Measurements from ENCODE around the gene GMPR.

The GMPR gene

GRCh38 chr6:16294371-16294770, 56.0 kb downstream of the GMPR start:
- in situ Hi-C loops (cut with HindIII; ENCODE audit: low sequenced_read_pairs) = loop anchor here (10.0 kb wide), 1 partner anchor 60 kb away; no protein-coding TSS in a partner anchor

- in situ Hi-C loops (cut with HindIII; ENCODE audit: low sequenced_read_pairs) = loop anchor here (10.0 kb wide), 1 partner anchor 60 kb away; no protein-coding TSS in a partner anchor
Observed at GRCh38 chr6:16295060-16295459, 56.7 kb downstream of the GMPR start.

DNA sequence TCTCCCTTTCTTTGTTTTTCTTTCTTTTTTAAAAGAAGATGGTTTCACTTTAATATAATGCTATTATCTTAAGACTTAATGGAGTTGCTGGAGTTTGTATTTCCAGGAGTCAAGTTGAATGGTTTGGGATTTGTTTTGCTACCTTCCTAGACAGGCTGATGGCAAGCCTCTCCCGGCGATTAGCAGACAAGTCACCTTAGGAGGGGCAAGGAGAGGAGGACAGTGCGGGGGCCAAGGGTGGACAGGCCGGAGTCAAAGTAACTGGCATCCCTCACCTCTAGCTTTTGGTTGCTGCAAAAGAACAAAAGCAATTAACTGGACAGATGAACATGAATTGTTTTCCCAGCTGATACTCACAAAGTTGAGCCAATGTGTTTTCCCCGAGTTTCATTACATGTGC, 57.1 kb downstream of the GMPR start:
- in situ Hi-C loops (cut with HindIII; ENCODE audit: low sequenced_read_pairs) = loop anchor here (10.0 kb wide), 1 partner anchor 59 kb away; no protein-coding TSS in a partner anchor

DNA sequence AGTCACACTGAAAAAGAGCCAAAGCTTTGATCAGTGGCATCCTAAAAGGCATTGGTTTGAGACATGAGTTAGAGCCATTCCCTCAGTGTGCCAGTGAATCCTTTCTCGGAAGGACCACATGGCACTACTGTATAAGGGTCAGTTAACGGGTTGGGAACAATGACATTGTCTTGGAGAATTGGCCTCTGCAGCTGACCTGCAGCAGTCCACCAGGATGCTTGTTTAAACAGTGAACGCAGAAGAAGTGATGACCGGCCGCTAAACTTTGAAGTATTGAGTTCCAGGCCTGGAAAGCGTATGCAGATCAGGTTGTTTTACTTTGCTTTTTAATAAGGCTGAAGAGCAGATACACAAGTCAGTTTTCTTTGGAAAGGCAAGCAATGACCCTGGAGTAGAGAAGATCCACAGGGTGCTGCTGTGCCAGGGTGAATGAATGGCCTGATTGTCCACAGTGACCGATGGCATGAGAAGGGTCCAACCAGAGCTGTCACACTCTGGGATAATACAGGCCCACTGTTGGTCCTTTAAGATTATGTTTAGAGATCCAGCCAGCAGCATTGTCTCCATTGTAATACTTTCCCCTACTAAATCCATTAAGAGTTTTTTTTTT, 57.8 kb downstream of the GMPR start:
- in situ Hi-C loops (cut with HindIII; ENCODE audit: low sequenced_read_pairs) = loop anchor here (10.0 kb wide), 1 partner anchor 59 kb away; no protein-coding TSS in a partner anchor

DNA sequence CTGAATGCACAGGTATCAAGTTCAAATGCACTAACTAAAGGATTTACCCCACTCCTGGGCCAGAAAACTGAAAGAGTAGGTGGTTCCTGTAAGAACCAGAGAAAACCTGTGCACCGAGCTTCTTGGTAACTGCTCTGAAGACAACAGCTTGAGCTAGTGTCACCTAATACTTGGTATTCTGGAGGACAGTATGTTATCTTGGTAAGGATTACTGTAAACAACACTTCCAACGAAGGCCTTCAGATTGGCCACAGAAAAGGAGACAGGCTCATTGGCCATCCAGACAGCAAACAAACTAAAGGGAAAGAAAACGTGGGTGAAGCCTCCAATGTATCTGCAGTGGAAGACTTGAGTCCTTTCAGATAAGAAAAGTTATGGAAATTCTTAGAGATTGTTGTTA, 61.5 kb downstream of the GMPR start:
- in situ Hi-C loops (cut with HindIII; ENCODE audit: low sequenced_read_pairs) = loop anchor here (10.0 kb wide), 1 partner anchor 55 kb away; no protein-coding TSS in a partner anchor

DNA sequence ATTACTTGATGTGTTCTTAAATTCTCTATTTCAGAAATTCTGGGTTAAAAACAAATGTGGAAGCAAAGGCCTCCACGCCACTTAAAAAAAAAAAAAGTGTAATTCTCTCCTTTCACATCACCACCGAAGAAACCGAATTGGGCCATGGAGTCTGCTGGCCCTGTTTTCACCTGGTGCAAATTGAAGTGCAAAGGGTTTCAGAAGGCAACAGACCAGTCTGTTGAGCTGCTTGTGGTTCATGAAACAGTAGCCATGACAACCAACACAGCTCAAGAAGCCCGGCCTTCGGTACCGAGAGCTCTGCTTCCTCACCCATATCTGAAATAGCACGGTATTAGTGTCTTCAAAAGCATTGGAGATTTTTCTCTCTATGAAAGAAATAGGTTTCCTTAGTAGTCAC, 63.1 kb downstream of the GMPR start:
- in situ Hi-C loops (cut with HindIII; ENCODE audit: low sequenced_read_pairs) = no loop called here

- in situ Hi-C loops (cut with HindIII; ENCODE audit: low sequenced_read_pairs) = no loop called here
Observed at GRCh38 chr6:16302721-16303552, 64.5 kb downstream of the GMPR start.

DNA sequence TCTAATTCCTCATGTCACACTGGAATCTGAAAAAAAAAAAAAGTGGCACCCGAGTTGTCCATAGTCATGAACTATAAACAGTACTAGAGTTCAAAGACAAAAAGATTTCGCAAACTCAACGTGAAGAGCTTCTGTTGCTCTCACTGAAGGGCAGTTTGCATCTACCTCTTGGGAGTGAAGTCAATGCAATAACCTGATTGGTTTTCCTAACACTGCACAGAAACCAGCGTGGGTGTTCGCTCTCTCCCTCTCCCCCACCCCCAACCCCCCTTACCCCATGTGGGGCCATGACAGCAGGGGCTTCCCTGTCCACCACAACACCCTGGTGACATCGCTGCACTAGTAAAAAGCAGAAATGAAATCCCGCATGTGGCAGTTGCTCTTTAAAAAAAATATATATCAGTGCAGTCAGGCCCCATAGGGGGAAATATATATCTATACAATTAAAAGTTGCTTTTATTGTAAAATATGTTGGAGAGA, 66.9 kb downstream of the GMPR start:
- in situ Hi-C loops (cut with HindIII; ENCODE audit: low sequenced_read_pairs) = no loop called here

DNA sequence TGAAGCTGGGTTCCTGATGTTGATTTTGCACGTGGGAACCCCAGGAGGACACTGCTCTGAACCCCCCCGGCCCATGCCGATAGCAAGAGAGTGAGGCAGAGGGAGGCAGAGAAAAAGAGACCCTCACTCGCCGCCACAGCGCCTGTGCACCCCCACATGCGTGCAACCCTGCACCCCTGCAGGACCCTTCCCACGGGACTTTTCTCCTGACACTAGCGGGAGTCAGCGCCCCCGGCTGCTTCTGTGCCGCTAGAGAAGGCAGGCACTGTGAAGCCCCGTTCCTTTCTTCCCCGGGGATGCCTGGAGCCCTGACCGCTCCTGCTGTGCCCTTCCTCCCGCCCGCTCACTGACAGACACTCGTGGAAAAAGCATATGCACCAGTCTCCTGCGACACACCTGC, 67.4 kb downstream of the GMPR start:
- in situ Hi-C loops (cut with HindIII; ENCODE audit: low sequenced_read_pairs) = no loop called here

DNA sequence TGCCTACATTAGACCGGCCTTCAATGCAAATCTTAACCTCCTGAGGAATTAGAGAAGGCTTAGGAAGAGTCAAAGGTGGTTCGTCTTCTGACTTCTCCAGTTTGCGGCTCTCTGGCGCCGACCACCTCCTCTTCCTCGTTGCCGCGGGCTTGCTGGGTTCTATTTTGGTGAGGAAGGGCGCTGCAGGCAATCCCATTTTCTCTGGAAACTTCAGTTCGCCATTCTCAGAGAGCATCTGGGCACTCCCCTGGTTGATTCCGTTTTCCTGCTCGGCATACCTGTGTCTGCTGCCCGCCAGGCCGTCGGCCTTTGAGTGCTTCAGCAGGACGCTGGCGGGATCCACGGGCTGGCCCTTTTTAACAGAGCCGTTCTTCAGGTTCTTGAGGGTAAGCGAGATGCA, 67.9 kb downstream of the GMPR start:
- in situ Hi-C loops (cut with HindIII; ENCODE audit: low sequenced_read_pairs) = no loop called here

- in situ Hi-C loops (cut with HindIII; ENCODE audit: low sequenced_read_pairs) = no loop called here
Observed at GRCh38 chr6:16311763-16312162, 73.4 kb downstream of the GMPR start.

GRCh38 chr6:16313732-16314131, 75.3 kb downstream of the GMPR start:
- in situ Hi-C loops (cut with HindIII; ENCODE audit: low sequenced_read_pairs) = no loop called here

GRCh38 chr6:16314296-16314695, 75.9 kb downstream of the GMPR start:
- in situ Hi-C loops (cut with HindIII; ENCODE audit: low sequenced_read_pairs) = no loop called here

GRCh38 chr6:16316741-16317251, 78.4 kb downstream of the GMPR start:
- in situ Hi-C loops (cut with HindIII; ENCODE audit: low sequenced_read_pairs) = no loop called here

GRCh38 chr6:16318538-16318937, 80.2 kb downstream of the GMPR start:
- in situ Hi-C loops (cut with HindIII; ENCODE audit: low sequenced_read_pairs) = no loop called here

GRCh38 chr6:16318953-16319720, 80.8 kb downstream of the GMPR start:
- in situ Hi-C loops (cut with HindIII; ENCODE audit: low sequenced_read_pairs) = no loop called here

DNA sequence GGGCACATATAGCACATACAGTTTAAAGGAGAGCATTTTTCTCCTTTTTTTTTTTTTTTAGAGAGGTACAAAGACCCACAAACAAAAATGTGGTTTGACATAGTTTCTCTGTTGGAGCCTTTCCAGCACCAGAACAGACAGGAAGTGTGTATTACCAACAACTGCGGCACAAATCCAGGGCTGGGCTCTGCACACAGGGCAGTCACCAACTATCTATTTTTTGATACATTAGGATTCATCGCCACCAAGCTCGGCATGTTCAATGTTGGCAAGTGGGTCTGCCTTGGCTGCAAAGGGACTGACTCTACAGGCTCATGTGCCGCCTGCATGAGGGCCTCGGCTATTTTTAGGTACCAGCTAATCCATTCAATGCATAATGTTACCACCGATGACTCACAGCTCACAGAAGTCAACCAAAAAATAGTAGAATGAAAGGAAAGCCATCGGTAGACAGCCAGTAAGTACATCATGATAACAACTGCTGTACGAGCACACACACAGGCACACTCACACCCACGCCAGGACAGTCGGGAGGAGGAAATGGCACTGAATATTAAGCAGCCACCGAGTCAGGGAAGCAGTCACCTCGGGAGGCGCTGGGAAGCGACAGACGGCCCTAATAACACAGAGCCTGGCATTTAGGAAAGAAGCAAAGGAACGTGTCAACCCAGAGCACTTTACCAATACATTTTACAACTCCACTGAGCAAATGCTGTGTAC, 81.6 kb downstream of the GMPR start:
- in situ Hi-C loops (cut with HindIII; ENCODE audit: low sequenced_read_pairs) = no loop called here

GRCh38 chr6:16320533-16321340, 82.3 kb downstream of the GMPR start:
- in situ Hi-C loops (cut with HindIII; ENCODE audit: low sequenced_read_pairs) = no loop called here

GRCh38 chr6:16321341-16321710, 82.9 kb downstream of the GMPR start:
- in situ Hi-C loops (cut with HindIII; ENCODE audit: low sequenced_read_pairs) = no loop called here

- in situ Hi-C loops (cut with HindIII; ENCODE audit: low sequenced_read_pairs) = no loop called here
Observed at GRCh38 chr6:16321826-16322225, 83.4 kb downstream of the GMPR start.

Measured in endothelial cell of hepatic sinusoid (primary cell).